Natural killer cell (primary cell): ENCODE data around the gene TENM3. TPM values are rescaled to one million over a fixed set of nuclear protein-coding genes. Genes with fewer than 3 reads are reported as not detected.

Source experiments
- ATAC-seq, 3 donors: fragments of 150-1000 bp in 2 of 3; fragments of 200-7000 bp in 1 of 3; cut with Tn5 transposase; 1 replicate in 1 of 3; 2 replicates in 2 of 3; pipeline ENCODE4 v1.10.0; 2021; ENCODE audit warnings: mild to moderate bottlenecking in 2 of 3, moderate library complexity in 2 of 3
- DNase-seq, 2 donors: peaks; one replicate each; pipeline versions ENCODE4 v3.0.0 to v3.0.0-alpha.2; 2013 to 2021; ENCODE audit warnings: mixed read lengths in 1 of 2
- H3K27ac ChIP-seq: one replicate; pipeline ENCODE4 v1.5.1; 2013; ENCODE audit warnings: mild to moderate bottlenecking, low read length
- H3K27me3 ChIP-seq: one replicate; pipeline ENCODE4 v1.6.1; 2013; ENCODE audit warnings: low read length; ENCODE audit not compliant: control insufficient read depth, insufficient read depth
- H3K36me3 ChIP-seq: one replicate; pipeline ENCODE4 v1.6.1; 2013; ENCODE audit warnings: low read length; ENCODE audit not compliant: control insufficient read depth, insufficient read depth
- H3K4me1 ChIP-seq: one replicate; pipeline ENCODE4 v1.6.1; 2013; ENCODE audit warnings: low read length; ENCODE audit not compliant: control insufficient read depth, insufficient read depth
- H3K4me3 ChIP-seq: one replicate; pipeline ENCODE4 v1.5.1; 2013; ENCODE audit warnings: low read length
- H3K9me3 ChIP-seq: one replicate; pipeline ENCODE4 v1.6.1; 2013; ENCODE audit warnings: low read length; ENCODE audit not compliant: control insufficient read depth, insufficient read depth
- H3K27ac Mint-ChIP-seq, 2 donors: one replicate each; pipeline ENCODE4 v1.8.0; 2022; ENCODE audit warnings: mild to moderate bottlenecking in 2 of 2, mixed read lengths in 2 of 2, moderate library complexity in 1 of 2
- H3K27me3 Mint-ChIP-seq, 2 donors: one replicate each; pipeline ENCODE4 v1.8.0; 2022; ENCODE audit warnings: low read depth in 2 of 2, mixed read lengths in 2 of 2
- H3K36me3 Mint-ChIP-seq: one replicate; pipeline ENCODE4 v1.8.0; 2022; ENCODE audit warnings: mixed read lengths
- H3K4me1 Mint-ChIP-seq, 2 donors: one replicate each; pipeline ENCODE4 v1.8.0; 2022; ENCODE audit warnings: mixed read lengths in 2 of 2
- H3K4me3 Mint-ChIP-seq: one replicate; pipeline ENCODE4 v1.8.0; 2022; ENCODE audit warnings: mild to moderate bottlenecking, moderate library complexity, mixed read lengths
- H3K9me3 Mint-ChIP-seq, 2 donors: one replicate each; pipeline ENCODE4 v1.8.0; 2022; ENCODE audit warnings: mixed read lengths in 2 of 2
- WGBS: methylation state at CpG from one replicate; pipeline ENCODE4 v1.1.7; 2013; ENCODE audit warnings: missing lambda C conversion rate; ENCODE audit not compliant: insufficient coverage; 5-methylcytosine and 5-hydroxymethylcytosine counted together
- intact Hi-C: fragments of 100-400 bp; cut with micrococcal nuclease; formaldehyde crosslinking; loops from one replicate; pipeline ENCODE4 v1.14.2; 2022
- total RNA-seq, 4 donors: library from RNA; stranded (reverse); fragments of 120-200 nt in 1 of 4; gene quantifications; one replicate each; pipeline versions ENCODE4 v1.2.3 to v1.2.4, GENCODE V29; 2013 to 2022
- TF ChIP-seq, protein P1 (sequence below): fragments of 200-600 bp; IDR thresholded peaks from one replicate; pipeline ENCODE4 v1.8.0; 2022; ENCODE audit warnings: antibody characterized with exemption

TENM3 gene
- total RNA-seq, 3 donors from 2014 or later (not counting 1 experiment from before 2014, with no cell fraction given), result not detected

GRCh38 chr4:182600856-182601255 lies 357.7 kb downstream of the TENM3 start:
- no peak for ATAC-seq
- H3K27me3 Mint-ChIP-seq, result peaks cover 0 to 2% of the 10 kb centered on the region in 2 donors
- no peak overlapping the region for H3K27ac Mint-ChIP-seq
- H3K4me1 Mint-ChIP-seq, result no peaks in the 10 kb centered on the region
- DNase-seq, result no peak
- H3K4me1 ChIP-seq, result no peaks in the 10 kb centered on the region
- TF ChIP-seq, protein P1, sequence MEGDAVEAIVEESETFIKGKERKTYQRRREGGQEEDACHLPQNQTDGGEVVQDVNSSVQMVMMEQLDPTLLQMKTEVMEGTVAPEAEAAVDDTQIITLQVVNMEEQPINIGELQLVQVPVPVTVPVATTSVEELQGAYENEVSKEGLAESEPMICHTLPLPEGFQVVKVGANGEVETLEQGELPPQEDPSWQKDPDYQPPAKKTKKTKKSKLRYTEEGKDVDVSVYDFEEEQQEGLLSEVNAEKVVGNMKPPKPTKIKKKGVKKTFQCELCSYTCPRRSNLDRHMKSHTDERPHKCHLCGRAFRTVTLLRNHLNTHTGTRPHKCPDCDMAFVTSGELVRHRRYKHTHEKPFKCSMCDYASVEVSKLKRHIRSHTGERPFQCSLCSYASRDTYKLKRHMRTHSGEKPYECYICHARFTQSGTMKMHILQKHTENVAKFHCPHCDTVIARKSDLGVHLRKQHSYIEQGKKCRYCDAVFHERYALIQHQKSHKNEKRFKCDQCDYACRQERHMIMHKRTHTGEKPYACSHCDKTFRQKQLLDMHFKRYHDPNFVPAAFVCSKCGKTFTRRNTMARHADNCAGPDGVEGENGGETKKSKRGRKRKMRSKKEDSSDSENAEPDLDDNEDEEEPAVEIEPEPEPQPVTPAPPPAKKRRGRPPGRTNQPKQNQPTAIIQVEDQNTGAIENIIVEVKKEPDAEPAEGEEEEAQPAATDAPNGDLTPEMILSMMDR, result no peak
- H3K27me3 ChIP-seq, result no peaks in the 10 kb centered on the region
- no peaks in the 10 kb centered on the region for H3K9me3 ChIP-seq
- H3K4me3 ChIP-seq, result no peak overlapping the region
- 91% methylated on average over 8 of the region's 8 CpGs for WGBS
- H3K36me3 ChIP-seq, result no peaks in the 10 kb centered on the region
- no peaks in the 10 kb centered on the region for H3K9me3 Mint-ChIP-seq
- no peak overlapping the region for H3K27ac ChIP-seq
- no peaks in the 10 kb centered on the region for H3K36me3 Mint-ChIP-seq
- intact Hi-C loops, result no loop called here
- H3K4me3 Mint-ChIP-seq, result no peak overlapping the region

GRCh38 chr4:182604161-182604622 lies 361.0 kb downstream of the TENM3 start:
- Histone ChIP-seq H3K27ac (no peak overlapping the region), H3K9me3 (no peaks in the 10 kb centered on the region), H3K4me3 (no peak overlapping the region), H3K27me3 (no peaks in the 10 kb centered on the region), H3K4me1 (no peaks in the 10 kb centered on the region), H3K36me3 (no peaks in the 10 kb centered on the region)
- peaks cover 0 to 2% of the 10 kb centered on the region in 2 donors for H3K27me3 Mint-ChIP-seq
- ATAC-seq (no peak), DNase-seq (no peak)
- H3K36me3 Mint-ChIP-seq, result no peaks in the 10 kb centered on the region
- no peak overlapping the region for H3K27ac Mint-ChIP-seq
- H3K4me1 Mint-ChIP-seq, result no peaks in the 10 kb centered on the region
- no peak overlapping the region for H3K4me3 Mint-ChIP-seq
- intact Hi-C loops, result no loop called here
- TF ChIP-seq, protein P1, result no peak
- WGBS, result 90% methylated on average over 2 of the region's 2 CpGs
- H3K9me3 Mint-ChIP-seq, result no peaks in the 10 kb centered on the region

GRCh38 chr4:182604953-182605352 lies 361.8 kb downstream of the TENM3 start:
- Mint-ChIP-seq H3K27me3 (peaks cover 0 to 2% of the 10 kb centered on the region in 2 donors), H3K27ac (no peak overlapping the region), H3K4me1 (no peaks in the 10 kb centered on the region), H3K9me3 (no peaks in the 10 kb centered on the region), H3K36me3 (no peaks in the 10 kb centered on the region), H3K4me3 (no peak overlapping the region)
- WGBS, result 94% methylated on average over 2 of the region's 4 CpGs
- intact Hi-C loops, result no loop called here
- no peak overlapping the region for H3K4me3 ChIP-seq
- no peaks in the 10 kb centered on the region for H3K36me3 ChIP-seq
- TF ChIP-seq, protein P1, result no peak
- no peaks in the 10 kb centered on the region for H3K9me3 ChIP-seq
- no peaks in the 10 kb centered on the region for H3K4me1 ChIP-seq
- H3K27me3 ChIP-seq, result no peaks in the 10 kb centered on the region
- ATAC-seq (no peak), DNase-seq (no peak)
- no peak overlapping the region for H3K27ac ChIP-seq

DNA sequence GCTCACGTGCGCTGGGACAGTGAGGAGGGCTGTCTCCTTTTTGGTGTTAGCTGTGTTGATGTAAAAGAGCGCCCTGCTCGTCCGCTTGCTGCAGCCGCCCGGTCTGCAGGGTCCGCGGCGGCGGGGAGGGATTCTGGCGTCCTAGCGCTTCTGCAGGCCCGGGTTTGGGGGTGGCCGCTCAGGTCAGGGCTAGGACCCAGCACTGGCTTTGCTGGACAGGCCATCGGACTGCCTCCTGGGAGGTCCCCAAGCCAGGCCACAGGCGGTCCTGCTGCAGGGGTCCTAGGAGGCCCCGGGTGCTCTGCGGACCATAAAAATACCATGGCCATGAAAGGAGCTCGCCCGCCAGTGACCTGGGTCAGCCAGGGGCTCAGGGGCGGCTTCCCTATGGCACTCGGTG lies 365.3 kb downstream of the TENM3 start:
- H3K4me3 Mint-ChIP-seq, result no peak overlapping the region
- no peak overlapping the region for H3K27ac Mint-ChIP-seq
- no peaks in the 10 kb centered on the region for H3K36me3 Mint-ChIP-seq
- no peaks in the 10 kb centered on the region for H3K9me3 Mint-ChIP-seq
- H3K27me3 Mint-ChIP-seq, result no peaks in the 10 kb centered on the region
- no peaks in the 10 kb centered on the region for H3K9me3 ChIP-seq
- ATAC-seq (no peak), DNase-seq (no peak)
- TF ChIP-seq, protein P1, result no peak
- H3K4me1 Mint-ChIP-seq, result no peaks in the 10 kb centered on the region
- no peaks in the 10 kb centered on the region for H3K36me3 ChIP-seq
- H3K27ac ChIP-seq, result no peak overlapping the region
- H3K4me1 ChIP-seq, result no peaks in the 10 kb centered on the region
- intact Hi-C loops, result no loop called here
- H3K4me3 ChIP-seq, result no peak overlapping the region
- 93% methylated on average over 23 of the region's 23 CpGs for WGBS
- H3K27me3 ChIP-seq, result no peaks in the 10 kb centered on the region
